Measurements from ENCODE around the gene JAK3. TPM values are rescaled to one million over a fixed set of nuclear protein-coding genes. Genes with fewer than 3 reads are reported as not detected.

The JAK3 gene
- polyA plus RNA-seq, 6 donors from 2014 or later, result 38.5 to 68.7 (median 56.0) TPM

DNA sequence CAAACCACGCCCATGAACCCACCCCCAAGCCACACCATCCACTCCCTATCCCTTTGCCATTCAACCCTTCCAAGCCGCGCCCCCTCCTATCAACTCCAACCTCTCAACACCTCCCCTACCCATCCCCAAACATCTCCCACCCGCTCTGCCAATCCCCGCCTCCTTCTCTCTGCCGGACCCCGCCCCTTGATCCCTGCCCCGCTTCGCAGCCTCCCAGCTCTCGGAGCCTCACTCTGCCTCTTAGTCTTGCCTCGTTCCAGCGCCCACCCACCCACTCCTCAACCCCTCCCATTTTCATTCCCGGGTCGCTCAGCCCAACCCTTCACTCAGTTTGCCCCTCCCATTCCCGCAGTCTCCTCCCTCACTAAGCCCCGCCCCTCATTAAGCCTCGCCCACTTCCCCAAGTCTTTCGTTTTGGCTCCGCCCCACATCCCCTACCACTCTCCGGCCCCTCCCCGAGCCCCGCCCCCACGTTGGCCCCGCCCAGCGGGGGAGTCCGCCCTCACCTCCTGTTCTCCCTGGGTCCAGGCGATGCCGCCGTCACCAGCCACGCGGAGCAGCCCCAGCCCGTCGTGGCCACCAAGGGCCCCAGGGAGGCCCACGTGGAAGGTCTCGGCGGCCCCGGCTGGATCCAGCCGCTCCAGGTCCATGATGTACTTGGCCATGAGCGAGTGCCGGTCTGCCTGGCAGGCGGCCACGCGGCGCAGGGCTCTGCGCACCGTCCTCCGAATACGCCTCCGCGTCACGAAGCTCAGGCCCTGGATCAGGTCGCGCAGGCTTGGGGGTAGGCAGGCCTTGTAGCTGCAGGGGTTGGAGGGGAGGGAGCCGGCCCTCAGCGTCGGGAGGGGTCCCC, 5.7 kb downstream of the JAK3 start:
- Mint-ChIP-seq H3K4me1 (peaks cover 22 to 39% (median 36%) of the 10 kb centered on the region in 3 donors), H3K9me3 (no peaks in the 10 kb centered on the region), H3K27me3 (no peaks in the 10 kb centered on the region), H3K36me3 (peaks cover 7 to 18% of the 10 kb centered on the region in 2 donors), H3K27ac (peak overlapping the region in 2 of 6 donors; percentile 75 to 94), H3K4me3 (no peak overlapping the region)
- peak in 1 of 2 donors; percentile 25 for ATAC-seq (ENCODE audit: low read depth in 2 of 2)
- DNase-seq, result no peak

DNA sequence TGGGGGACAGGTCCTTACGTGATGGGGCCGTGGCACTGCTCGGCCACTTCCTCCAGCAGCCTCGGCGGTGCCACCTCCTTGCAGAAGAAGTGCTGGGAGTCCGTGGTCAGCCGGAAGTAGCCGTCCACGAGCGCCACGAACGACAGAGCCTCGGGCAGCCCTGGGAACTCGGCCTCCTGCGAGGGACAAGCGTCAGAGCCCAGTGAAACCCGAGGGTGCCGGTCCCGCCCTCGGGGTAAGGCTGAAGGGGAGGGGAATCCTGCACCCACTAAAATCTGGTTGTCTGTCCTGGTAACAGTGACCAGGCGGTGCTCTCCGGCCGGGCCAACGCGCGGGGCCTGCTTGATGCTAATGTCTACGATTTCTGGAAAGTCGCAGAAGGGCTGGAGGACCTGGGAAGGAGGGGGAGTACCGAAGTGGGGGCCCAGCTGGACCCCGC, 6.4 kb downstream of the JAK3 start:
- ATAC-seq (ENCODE audit: low read depth in 2 of 2), result no peak
- DNase-seq, result no peak
- no peaks in the 10 kb centered on the region for H3K27me3 Mint-ChIP-seq
- peaks cover 25 to 35% (median 34%) of the 10 kb centered on the region in 3 donors for H3K4me1 Mint-ChIP-seq
- no peaks in the 10 kb centered on the region for H3K9me3 Mint-ChIP-seq
- H3K27ac Mint-ChIP-seq, result peak overlapping the region in 2 of 6 donors; percentile 1 to 94
- H3K4me3 Mint-ChIP-seq, result no peak overlapping the region
- H3K36me3 Mint-ChIP-seq, result peaks cover 10 to 25% of the 10 kb centered on the region in 2 donors

DNA sequence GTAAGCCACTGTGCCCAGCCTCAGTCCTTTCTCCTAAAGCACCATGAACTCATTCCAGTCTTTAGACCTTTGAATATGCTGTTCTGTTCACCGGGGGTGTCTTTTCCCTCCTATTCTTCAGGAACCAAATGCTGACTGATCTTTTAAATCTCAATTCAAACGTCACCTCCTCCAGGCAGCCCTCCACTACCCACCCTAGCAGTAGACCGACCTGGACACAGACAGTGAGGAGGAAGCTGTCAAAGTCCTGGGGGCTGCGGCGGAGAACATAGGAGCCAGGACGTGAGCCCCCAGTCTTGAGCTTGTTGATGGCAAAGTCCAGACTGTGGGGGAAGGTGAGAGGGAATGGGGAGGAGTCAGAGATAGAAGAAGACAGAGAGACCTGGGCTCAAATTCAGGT, 7.8 kb downstream of the JAK3 start:
- Mint-ChIP-seq H3K27ac (peak overlapping the region in 2 of 6 donors; percentile 19 to 54), H3K4me1 (peaks cover 24 to 26% (median 25%) of the 10 kb centered on the region in 3 donors), H3K27me3 (no peaks in the 10 kb centered on the region), H3K4me3 (no peak overlapping the region), H3K9me3 (no peaks in the 10 kb centered on the region), H3K36me3 (peaks cover 20 to 38% of the 10 kb centered on the region in 2 donors)
- ATAC-seq (ENCODE audit: low read depth in 2 of 2) (no peak), DNase-seq (no peak)

DNA sequence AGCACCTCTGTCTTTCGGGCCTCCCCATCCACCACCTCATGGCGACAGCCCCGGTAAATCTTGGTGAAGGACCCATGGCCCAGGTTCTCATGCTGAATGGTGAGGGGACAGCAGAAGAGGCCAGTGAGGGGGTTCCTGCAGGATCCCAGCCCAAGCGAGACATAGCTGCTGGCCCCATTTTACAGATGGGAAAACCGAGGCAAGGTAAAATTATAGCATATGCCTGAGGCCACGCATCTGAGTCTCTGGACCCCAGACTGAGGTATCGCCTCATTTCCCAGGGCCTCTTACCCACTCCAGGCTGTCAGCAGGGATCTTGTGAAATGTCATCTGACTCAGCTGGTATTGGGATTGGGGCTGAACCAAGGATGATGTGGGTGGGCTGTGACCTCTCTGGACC, 9.8 kb downstream of the JAK3 start:
- no peaks in the 10 kb centered on the region for H3K27me3 Mint-ChIP-seq
- H3K27ac Mint-ChIP-seq, result peak overlapping the region in 1 of 6 donors; percentile 90
- ATAC-seq (ENCODE audit: low read depth in 2 of 2), result no peak
- H3K9me3 Mint-ChIP-seq, result no peaks in the 10 kb centered on the region
- DNase-seq, result no peak
- H3K4me3 Mint-ChIP-seq, result no peak overlapping the region
- peaks cover 11 to 12% (median 11%) of the 10 kb centered on the region in 3 donors for H3K4me1 Mint-ChIP-seq
- H3K36me3 Mint-ChIP-seq, result peaks cover 20 to 40% of the 10 kb centered on the region in 2 donors

DNA sequence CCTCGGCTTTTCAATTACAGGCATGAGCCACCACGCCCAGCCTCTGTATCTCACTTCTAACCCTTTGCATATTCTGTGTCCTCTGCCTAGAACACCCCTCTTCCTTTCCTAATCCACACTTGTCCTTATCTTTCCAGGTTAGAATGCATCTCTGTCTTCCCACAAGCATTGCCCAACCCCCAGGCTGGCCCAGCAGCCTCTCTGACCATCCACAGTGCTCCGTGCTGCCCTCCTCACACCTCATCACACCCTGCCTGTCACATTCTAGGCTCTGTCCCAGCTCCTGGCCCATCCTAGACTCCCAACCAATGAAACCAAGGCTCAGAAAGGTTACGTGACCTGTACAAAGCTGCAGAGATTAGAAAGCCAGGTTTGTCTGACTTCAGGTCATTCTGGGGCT, 11.3 kb downstream of the JAK3 start:
- Mint-ChIP-seq H3K9me3 (no peaks in the 10 kb centered on the region), H3K27ac (peak overlapping the region in 1 of 6 donors; percentile 92), H3K4me1 (peaks cover 8 to 11% (median 11%) of the 10 kb centered on the region in 3 donors), H3K27me3 (no peaks in the 10 kb centered on the region), H3K36me3 (peaks cover 24 to 45% of the 10 kb centered on the region in 2 donors), H3K4me3 (peak overlapping the region in 1 of 8 donors; percentile 12)
- DNase-seq (no peak), ATAC-seq (ENCODE audit: low read depth in 2 of 2) (no peak)

DNA sequence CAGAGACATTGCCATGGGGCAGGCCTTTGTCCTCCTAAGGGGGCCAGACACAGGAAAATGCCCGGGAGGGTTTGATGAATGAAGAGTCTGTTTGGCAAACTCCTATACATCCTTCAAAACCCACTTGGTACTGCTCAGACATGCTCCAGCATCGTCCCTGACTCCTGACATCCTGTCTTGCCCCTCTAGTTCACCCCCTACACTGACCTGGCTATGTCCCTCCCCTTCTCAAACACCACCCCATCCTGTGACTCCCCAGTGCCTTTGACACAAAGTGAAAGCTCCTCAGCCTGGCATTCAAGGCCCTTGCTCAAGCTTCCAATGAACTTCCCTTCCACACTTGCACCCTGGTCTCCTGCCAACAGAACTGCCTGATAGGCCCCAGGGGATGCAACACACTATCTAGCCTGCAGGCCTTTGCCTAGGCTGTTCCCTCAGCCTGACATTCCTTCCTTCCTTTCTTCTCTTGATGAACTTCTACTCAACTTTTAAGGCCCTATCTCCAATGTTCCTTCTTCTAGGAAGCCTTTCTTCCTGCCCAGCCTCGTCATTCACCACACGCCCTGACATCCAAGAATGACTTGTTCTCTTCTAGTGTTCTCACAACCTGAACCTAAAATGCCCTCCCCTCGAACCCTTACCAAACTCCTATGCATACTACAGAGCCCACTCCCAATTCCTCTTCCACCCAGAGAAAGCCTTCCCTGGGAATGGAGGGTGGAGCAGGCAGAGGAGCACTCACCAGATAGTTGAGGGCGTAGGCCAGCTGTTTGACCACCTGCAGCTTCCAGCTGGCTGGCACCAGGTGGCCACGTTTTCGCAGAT, 12.4 kb downstream of the JAK3 start:
- peak overlapping the region in 2 of 8 donors; percentile 17 to 42 for H3K4me3 Mint-ChIP-seq
- no peaks in the 10 kb centered on the region for H3K27me3 Mint-ChIP-seq
- peaks cover 25 to 42% of the 10 kb centered on the region in 2 donors for H3K36me3 Mint-ChIP-seq
- no peaks in the 10 kb centered on the region for H3K9me3 Mint-ChIP-seq
- peak overlapping the region in 5 of 6 donors; percentile 14 to 82 (median 78) for H3K27ac Mint-ChIP-seq
- DNase-seq (no peak), ATAC-seq (ENCODE audit: low read depth in 2 of 2) (no peak)
- peaks cover 8 to 10% (median 8%) of the 10 kb centered on the region in 3 donors for H3K4me1 Mint-ChIP-seq

DNA sequence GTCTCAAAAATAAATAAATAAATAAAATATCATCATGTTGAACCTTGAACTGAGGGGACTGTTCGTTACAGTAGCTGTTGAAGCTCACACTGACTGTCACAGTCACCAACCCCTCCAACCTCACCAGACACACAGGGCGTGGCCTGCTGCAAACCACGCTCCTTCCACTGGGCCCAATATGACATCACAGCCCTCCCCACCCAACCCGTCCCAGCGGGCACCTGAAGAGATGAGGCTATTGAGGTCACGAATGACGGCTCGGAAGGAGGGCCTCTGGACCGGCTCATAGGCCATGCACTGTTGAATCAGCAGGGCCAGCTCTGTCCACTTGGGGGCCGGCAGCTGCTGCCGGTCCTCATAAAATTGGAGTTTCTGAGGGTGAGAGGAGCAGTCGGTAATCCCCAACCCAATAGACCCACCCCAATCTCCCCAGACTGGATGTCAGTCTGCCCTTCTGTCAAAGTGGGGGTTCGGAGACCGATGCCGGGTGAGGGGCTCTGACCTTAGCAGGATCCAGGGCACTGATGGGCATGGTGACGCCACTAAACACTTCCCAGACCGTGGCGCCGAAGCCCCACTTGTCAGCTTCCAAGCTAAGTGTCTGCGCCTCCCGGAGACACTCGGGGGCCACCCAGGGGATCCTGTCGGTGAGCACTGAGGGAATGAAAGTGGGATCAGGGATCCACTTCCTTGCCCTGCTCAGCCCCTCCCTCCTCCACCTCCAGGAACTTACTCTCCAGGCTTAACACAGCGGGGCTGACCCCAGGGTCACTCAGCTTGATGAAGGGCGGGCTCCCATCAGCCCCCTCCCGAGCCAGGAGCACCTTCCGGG, 13.2 kb downstream of the JAK3 start:
- H3K27ac Mint-ChIP-seq, result no peak overlapping the region
- H3K36me3 Mint-ChIP-seq, result peaks cover 25 to 48% of the 10 kb centered on the region in 2 donors
- no peaks in the 10 kb centered on the region for H3K27me3 Mint-ChIP-seq
- ATAC-seq (ENCODE audit: low read depth in 2 of 2) (no peak), DNase-seq (no peak)
- no peak overlapping the region for H3K4me3 Mint-ChIP-seq
- peaks cover 7 to 13% (median 11%) of the 10 kb centered on the region in 3 donors for H3K4me1 Mint-ChIP-seq
- no peaks in the 10 kb centered on the region for H3K9me3 Mint-ChIP-seq

DNA sequence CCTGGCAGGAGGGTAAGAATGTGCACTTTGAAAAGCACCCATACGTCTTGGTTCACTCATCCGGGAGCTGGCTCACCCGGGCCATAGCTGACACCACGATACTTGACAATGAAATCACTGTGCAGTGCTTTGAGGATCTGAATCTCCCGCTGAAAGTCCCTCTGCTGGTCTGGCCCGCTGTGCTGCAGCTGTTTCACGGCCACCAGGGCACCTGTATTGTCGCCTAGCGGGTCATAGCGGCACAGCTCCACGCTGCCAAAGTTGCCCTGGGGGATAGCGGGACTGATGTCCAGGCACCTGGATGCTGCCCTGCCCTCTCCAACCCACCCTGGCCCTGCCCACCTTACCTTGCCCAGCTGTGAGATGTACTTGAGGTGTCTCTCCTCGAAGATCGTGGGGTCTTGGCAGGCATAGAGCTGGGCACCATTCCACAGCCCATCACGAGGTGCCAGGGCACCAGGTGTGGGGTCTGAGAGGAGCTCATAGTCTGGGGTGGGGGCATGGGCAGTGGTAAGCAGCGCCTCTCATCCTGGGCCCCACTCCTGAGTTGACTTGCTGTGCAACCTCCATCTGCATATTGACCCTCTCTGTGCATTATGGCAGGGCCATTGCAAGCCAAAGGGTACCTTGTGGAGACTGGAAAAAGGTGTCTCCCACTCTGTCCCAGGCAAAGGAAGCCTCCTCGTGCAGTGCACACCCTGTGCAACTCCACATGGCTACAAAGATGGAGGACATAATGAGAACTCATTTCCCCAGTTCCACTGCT, 15.2 kb downstream of the JAK3 start:
- ATAC-seq (ENCODE audit: low read depth in 2 of 2), result no peak
- peak overlapping the region in 1 of 6 donors; percentile 3 for H3K27ac Mint-ChIP-seq
- H3K4me1 Mint-ChIP-seq, result peaks cover 7 to 16% (median 11%) of the 10 kb centered on the region in 3 donors

DNA sequence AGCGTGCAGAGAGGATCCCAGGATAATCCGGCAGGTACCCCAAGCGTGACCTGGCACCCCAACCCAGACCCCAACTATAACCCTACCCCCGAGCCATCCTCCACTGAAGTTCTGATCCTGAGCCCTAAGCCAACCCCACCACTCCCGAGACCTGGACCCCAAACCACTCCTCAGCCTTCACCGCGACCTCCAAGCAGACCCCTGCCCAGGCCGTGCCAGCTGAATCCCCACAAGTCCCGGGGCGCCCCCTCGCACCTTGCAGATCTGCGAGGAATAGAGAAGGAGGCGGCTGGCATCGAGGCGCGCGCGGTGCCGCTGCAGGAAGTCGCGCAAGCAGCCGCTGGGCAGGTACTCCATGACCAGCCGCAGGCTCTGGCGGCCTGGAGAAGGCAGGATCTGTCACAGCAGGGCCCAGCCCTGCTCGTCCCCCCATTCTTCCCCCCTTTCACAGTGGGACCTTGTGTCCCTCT, 16.3 kb downstream of the JAK3 start:
- no peak overlapping the region for H3K27ac Mint-ChIP-seq
- H3K27me3 Mint-ChIP-seq, result no peaks in the 10 kb centered on the region
- no peak for DNase-seq
- H3K9me3 Mint-ChIP-seq, result no peaks in the 10 kb centered on the region
- H3K4me3 Mint-ChIP-seq, result no peak overlapping the region
- peaks cover 6 to 13% (median 11%) of the 10 kb centered on the region in 3 donors for H3K4me1 Mint-ChIP-seq
- no peak for ATAC-seq (ENCODE audit: low read depth in 2 of 2)
- peaks cover 15 to 43% of the 10 kb centered on the region in 2 donors for H3K36me3 Mint-ChIP-seq

More for the DNA sequence above, 15.2 kb downstream of the JAK3 start:
- H3K36me3 Mint-ChIP-seq, result peaks cover 19 to 50% of the 10 kb centered on the region in 2 donors
- H3K4me3 Mint-ChIP-seq, result no peak overlapping the region
- no peaks in the 10 kb centered on the region for H3K9me3 Mint-ChIP-seq
- no peak for DNase-seq
- no peaks in the 10 kb centered on the region for H3K27me3 Mint-ChIP-seq

DNA sequence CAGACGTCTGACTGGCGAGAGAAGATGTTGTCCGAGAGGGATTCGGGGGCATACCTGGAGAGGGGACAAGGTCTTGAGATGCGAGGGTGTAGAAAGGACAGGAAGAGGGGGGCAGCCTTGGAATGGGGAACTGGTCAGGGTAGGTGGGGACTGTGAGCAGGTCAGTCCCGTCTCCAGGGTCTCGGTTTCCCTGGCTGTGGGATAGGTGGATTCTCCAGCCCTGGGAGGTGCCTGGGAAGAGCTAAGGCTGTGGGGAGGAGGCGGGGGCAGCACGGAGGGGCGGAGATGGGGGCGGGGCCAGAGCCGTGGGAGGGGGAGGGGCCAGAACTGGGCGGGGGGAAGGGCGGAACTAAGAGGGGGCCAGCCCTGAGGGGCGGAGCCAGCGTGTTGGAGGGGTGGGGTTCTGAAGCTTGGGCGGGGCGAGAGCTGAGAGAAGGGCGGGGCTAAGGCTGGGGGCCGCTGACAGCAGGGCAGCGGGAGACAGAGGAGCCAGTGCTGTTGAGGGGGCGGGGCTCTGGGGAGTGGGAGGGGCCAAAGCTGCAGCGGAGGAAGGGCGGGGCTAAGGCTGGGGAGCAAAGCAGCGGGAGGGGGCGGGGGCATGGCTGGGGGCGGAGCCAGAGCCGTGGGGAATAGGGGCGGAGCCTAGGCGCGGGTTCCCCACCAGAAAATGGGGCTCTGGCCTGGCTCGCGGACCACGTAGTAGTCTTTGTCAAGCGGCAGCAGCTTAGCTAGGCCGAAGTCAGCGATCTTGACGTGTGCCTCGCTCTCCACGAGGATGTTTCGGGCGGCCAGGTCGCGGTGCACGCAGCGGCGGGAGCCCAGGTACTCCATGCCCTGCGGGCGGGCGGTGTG, 17.0 kb downstream of the JAK3 start:
- Mint-ChIP-seq H3K27me3 (no peaks in the 10 kb centered on the region), H3K27ac (peak overlapping the region in 3 of 6 donors; percentile 33 to 75 (median 61)), H3K36me3 (peaks cover 10 to 36% of the 10 kb centered on the region in 2 donors), H3K4me3 (no peak overlapping the region), H3K9me3 (no peaks in the 10 kb centered on the region), H3K4me1 (peaks cover 5 to 13% (median 6%) of the 10 kb centered on the region in 3 donors)
- ATAC-seq (ENCODE audit: low read depth in 2 of 2) (peak; percentile 16 to 21), DNase-seq (no peak)

DNA sequence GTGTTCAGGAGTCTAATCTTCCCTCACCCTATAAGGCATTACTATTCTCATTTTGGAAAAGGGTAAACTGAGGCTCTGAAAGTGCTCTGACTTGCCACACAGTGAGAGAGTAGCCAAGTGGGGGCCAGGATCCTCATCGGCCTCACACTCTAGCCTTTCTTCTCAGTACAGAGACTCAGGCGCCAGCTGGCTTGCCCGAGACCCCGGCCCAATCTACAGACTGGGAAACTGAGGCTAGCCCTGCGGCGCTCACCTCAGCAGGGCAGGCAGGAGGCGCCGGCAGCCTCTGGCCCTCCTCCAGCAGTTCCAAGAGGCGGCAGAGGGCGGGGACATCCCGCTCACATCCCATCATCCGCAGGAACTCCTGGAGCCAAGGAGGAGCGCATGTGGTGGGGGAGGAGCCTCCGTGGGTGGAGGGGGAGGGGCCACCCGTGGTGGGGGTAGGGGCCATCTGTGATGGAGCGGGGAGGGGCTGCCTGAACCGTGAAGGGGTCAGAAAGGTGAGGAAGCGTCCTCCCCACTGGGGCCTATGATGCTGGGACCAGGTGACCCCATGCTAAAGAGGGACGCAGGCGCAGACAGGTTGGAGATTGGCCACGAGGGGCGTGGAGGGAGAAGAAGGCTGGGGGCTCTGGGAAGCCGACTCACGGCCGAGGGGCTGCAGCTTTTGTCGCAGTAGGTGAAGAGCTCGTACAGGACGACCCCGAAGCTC, 17.8 kb downstream of the JAK3 start:
- no peaks in the 10 kb centered on the region for H3K9me3 Mint-ChIP-seq
- peaks cover 5 to 8% (median 5%) of the 10 kb centered on the region in 3 donors for H3K4me1 Mint-ChIP-seq
- DNase-seq (no peak), ATAC-seq (ENCODE audit: low read depth in 2 of 2) (no peak)
- H3K27me3 Mint-ChIP-seq, result no peaks in the 10 kb centered on the region
- peak overlapping the region in 3 of 6 donors; percentile 33 to 75 (median 61) for H3K27ac Mint-ChIP-seq
- H3K4me3 Mint-ChIP-seq, result no peak overlapping the region
- H3K36me3 Mint-ChIP-seq, result peaks cover 5 to 33% of the 10 kb centered on the region in 2 donors

Data from naive B cell (primary cell).